ENCODE results near the gene SUSD4. TPM values are rescaled to one million over a fixed set of nuclear protein-coding genes. Genes with fewer than 3 reads are reported as not detected.

The SUSD4 gene, protein sequence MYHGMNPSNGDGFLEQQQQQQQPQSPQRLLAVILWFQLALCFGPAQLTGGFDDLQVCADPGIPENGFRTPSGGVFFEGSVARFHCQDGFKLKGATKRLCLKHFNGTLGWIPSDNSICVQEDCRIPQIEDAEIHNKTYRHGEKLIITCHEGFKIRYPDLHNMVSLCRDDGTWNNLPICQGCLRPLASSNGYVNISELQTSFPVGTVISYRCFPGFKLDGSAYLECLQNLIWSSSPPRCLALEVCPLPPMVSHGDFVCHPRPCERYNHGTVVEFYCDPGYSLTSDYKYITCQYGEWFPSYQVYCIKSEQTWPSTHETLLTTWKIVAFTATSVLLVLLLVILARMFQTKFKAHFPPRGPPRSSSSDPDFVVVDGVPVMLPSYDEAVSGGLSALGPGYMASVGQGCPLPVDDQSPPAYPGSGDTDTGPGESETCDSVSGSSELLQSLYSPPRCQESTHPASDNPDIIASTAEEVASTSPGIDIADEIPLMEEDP
- total RNA-seq: 10 to 100 TPM in 2 of 3 donors, under 1 TPM in 1; 0.64 to 16.7 (median 14.9) TPM

DNA sequence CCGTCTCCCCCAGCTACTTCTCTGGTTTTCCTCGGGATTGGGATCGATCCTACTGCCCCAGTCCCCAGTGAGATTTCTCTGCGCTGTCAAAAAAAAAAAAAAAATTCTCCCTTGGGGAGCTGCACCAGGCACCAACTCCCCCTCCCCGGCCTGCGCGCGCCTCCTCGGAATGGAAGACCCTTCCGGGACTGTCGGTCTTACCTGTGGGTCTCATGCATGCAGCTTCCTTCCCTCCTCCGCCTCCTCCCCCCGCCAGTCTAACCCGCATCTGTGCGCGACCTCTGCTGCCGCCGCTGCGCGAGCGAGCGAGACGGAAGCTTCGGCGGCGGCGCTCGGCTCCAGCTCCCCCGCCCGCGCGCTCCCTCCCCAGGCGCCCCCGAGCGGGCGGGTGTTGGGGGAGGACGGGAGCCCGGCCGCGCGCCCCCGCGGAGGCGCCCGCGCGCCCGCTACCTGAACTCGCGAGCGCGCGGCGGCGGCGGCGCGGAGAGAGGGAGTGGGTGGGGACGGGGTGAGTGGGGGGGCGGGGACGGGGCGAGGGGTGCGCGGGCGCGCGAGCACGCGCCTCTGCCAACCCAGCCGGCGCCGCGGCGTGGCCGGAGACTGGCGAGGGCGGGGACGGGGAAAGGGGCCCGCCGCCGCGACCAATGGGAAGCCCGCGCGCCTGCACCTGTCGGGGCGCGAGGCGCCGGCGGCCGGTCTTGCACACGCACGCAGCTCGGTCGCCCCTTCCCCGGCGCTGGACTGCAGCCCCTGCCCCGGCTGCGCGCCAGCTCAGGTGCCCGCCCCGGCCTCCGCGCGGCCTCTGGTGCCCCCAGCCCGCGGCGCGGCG, at the start of gene SUSD4:
Gene SUSD4 (minus strand): TSS at position 321 of the 829 bp plus-strand sequence. CDS start 751 bp downstream, outside the sequence.
- TF ChIP-seq POLR2A (IDR thresholded peaks at IDR 0.05): no peak
- TF ChIP-seq, protein P1, sequence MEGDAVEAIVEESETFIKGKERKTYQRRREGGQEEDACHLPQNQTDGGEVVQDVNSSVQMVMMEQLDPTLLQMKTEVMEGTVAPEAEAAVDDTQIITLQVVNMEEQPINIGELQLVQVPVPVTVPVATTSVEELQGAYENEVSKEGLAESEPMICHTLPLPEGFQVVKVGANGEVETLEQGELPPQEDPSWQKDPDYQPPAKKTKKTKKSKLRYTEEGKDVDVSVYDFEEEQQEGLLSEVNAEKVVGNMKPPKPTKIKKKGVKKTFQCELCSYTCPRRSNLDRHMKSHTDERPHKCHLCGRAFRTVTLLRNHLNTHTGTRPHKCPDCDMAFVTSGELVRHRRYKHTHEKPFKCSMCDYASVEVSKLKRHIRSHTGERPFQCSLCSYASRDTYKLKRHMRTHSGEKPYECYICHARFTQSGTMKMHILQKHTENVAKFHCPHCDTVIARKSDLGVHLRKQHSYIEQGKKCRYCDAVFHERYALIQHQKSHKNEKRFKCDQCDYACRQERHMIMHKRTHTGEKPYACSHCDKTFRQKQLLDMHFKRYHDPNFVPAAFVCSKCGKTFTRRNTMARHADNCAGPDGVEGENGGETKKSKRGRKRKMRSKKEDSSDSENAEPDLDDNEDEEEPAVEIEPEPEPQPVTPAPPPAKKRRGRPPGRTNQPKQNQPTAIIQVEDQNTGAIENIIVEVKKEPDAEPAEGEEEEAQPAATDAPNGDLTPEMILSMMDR (IDR thresholded peaks at IDR 0.05): no peak
- no peak for TF ChIP-seq POLR2AphosphoS5 (IDR thresholded peaks at IDR 0.05)
- Histone ChIP-seq H3K4me3 (peak within 1 kb of the TSS; percentile 40 to 74 (median 58)), H3K27me3 (no peaks in the 10 kb centered on the region), H3K9me3 (no peaks in the 10 kb centered on the region), H3K27ac (no peak within 1 kb of the TSS), H3K36me3 (no peaks in the 10 kb centered on the region), H3K4me1 (peaks cover 0 to 9% of the 10 kb centered on the region in 2 donors)
- intact Hi-C loops (cut with DNase I; ENCODE audit: low total_unique reads): no loop called here
- peak in 1 of 2 donors; percentile 29 for DNase-seq (ENCODE audit: low spot score in 2 of 2)

DNA sequence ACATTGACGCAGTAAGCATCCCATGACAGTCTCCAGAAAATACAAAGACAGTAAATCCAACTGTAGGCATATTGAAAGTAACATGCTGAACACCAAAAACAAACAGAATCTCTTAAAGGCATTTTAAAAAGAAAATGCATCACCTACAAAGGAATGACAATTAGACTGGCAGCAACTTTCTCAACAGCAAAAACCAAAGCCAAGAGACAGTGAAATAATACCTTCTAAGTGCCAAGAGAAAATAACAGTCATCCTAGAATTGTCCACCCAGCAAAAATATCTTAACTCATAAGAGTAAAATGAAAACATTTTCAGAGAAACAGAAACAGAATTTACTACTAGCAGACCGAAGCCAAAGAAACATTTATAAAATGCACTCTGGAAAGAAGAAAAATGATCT, 49.2 kb upstream of the SUSD4 start:
- TF ChIP-seq, protein P1 (IDR thresholded peaks at IDR 0.05): no peak
- TF ChIP-seq POLR2AphosphoS5 (IDR thresholded peaks at IDR 0.05): no peak
- TF ChIP-seq POLR2A (IDR thresholded peaks at IDR 0.05): no peak
- no peak for DNase-seq (ENCODE audit: low spot score in 2 of 2)
- Histone ChIP-seq H3K27me3 (no peaks in the 10 kb centered on the region), H3K27ac (no peak overlapping the region), H3K4me3 (no peak overlapping the region), H3K9me3 (no peaks in the 10 kb centered on the region), H3K4me1 (no peaks in the 10 kb centered on the region), H3K36me3 (no peaks in the 10 kb centered on the region)
- intact Hi-C loops (cut with DNase I; ENCODE audit: low total_unique reads): no loop called here

DNA sequence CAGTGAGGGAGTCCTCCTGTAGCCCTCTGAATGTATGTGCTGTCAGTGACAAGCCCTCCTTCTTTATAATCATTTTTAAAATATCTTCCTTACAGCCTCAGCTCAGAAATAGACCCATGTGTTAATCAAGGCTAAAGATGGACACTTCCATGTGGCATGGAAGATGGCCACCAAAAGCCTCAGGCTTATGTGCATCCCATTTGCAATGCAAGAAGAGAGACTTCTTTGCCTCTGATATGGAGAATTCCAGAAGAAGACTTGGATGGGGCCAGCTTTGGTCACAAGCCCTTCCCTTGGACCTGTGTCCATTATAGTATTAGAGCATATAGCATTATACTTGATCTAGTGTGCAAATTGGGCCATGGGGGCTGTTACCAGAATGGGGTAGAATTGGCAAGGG, 47.7 kb upstream of the SUSD4 start:
- DNase-seq (ENCODE audit: low spot score in 2 of 2): no peak
- H3K4me3 ChIP-seq: no peak overlapping the region
- H3K36me3 ChIP-seq: no peaks in the 10 kb centered on the region
- H3K9me3 ChIP-seq: no peaks in the 10 kb centered on the region
- no peaks in the 10 kb centered on the region for H3K4me1 ChIP-seq
- intact Hi-C loops (cut with DNase I; ENCODE audit: low total_unique reads): no loop called here
- TF ChIP-seq POLR2A (IDR thresholded peaks at IDR 0.05) (no peak), POLR2AphosphoS5 (IDR thresholded peaks at IDR 0.05) (no peak)
- TF ChIP-seq, protein P1 (IDR thresholded peaks at IDR 0.05): no peak
- no peak overlapping the region for H3K27ac ChIP-seq
- H3K27me3 ChIP-seq: no peaks in the 10 kb centered on the region

DNA sequence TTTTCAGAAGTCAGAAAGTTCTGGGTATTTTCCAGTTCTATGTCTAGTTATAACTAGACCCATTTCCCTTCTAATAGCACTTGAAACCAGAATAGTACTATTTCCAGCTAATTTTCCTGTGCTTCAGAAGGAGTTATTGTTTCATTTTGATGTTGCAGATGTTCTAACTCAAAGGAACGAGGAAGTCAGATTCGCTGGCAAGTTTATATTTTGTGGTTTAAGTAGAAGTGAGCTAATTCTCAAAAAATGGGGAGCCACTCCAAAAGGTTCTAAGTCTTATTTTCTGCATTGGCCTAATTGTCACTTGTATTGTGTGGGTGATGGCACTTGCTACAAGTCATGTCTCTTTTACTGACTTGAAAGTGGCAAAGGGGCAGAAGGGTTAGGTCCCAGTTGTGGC, 47.3 kb upstream of the SUSD4 start:
- H3K27ac ChIP-seq: no peak overlapping the region
- H3K4me1 ChIP-seq: no peaks in the 10 kb centered on the region
- no peaks in the 10 kb centered on the region for H3K27me3 ChIP-seq
- DNase-seq (ENCODE audit: low spot score in 2 of 2): no peak
- H3K36me3 ChIP-seq: no peaks in the 10 kb centered on the region
- no peak overlapping the region for H3K4me3 ChIP-seq
- intact Hi-C loops (cut with DNase I; ENCODE audit: low total_unique reads): no loop called here
- no peak for TF ChIP-seq POLR2AphosphoS5 (IDR thresholded peaks at IDR 0.05)
- TF ChIP-seq, protein P1 (IDR thresholded peaks at IDR 0.05): no peak
- no peak for TF ChIP-seq POLR2A (IDR thresholded peaks at IDR 0.05)
- no peaks in the 10 kb centered on the region for H3K9me3 ChIP-seq
